PFSK-1 (cell line): ENCODE results near the gene STX17. TPM values are rescaled to one million over a fixed set of nuclear protein-coding genes. Genes with fewer than 3 reads are reported as not detected.

ENCODE experiments used
- FOXP2 ChIP-seq: optimal IDR thresholded peaks from 2 replicates; pipeline ENCODE3; 2011; ENCODE audit warnings: borderline replicate concordance, control low read depth, inconsistent platforms; ENCODE audit not compliant: insufficient read depth; ENCODE audit errors: extremely low read length, extremely low read depth
- POLR2AphosphoS5 ChIP-seq: IDR thresholded peaks from 2 replicates; pipeline ENCODE4 v1.6.1; 2012; ENCODE audit warnings: low read depth, mild to moderate bottlenecking, control low read depth, low read length, moderate library complexity
- SIN3A ChIP-seq: IDR thresholded peaks from 2 replicates; pipeline ENCODE4 v1.6.1; 2012; ENCODE audit warnings: mild to moderate bottlenecking, low read length, moderate library complexity, borderline replicate concordance; ENCODE audit not compliant: insufficient read depth
- TAF1 ChIP-seq: IDR thresholded peaks from 2 replicates; pipeline ENCODE4 v1.6.1; 2012; ENCODE audit warnings: low read length, control low read depth, borderline replicate concordance; ENCODE audit not compliant: insufficient read depth
- polyA plus RNA-seq: library from polyadenylated mRNA; unstranded; fragments of >200 nt; gene quantifications from one replicate; pipeline ENCODE4 v1.2.1, GENCODE V29; 2012; ENCODE audit warnings: low read depth, missing spikeins; ENCODE audit not compliant: insufficient read length
- TF ChIP-seq, protein P1 (sequence below), 2 experiments: IDR thresholded peaks; 2 replicates each; pipeline versions ENCODE4 v1.6.1 to v1.8.0; 2011 to 2012; ENCODE audit warnings: low read depth in 2 of 2, low read length in 2 of 2, control low read depth in 1 of 2, inconsistent platforms in 1 of 2, mild to moderate bottlenecking in 1 of 2, moderate library complexity in 1 of 2; ENCODE audit not compliant: insufficient read depth in 1 of 2

STX17 gene
- polyA plus RNA-seq, result 5.3 TPM

DNA sequence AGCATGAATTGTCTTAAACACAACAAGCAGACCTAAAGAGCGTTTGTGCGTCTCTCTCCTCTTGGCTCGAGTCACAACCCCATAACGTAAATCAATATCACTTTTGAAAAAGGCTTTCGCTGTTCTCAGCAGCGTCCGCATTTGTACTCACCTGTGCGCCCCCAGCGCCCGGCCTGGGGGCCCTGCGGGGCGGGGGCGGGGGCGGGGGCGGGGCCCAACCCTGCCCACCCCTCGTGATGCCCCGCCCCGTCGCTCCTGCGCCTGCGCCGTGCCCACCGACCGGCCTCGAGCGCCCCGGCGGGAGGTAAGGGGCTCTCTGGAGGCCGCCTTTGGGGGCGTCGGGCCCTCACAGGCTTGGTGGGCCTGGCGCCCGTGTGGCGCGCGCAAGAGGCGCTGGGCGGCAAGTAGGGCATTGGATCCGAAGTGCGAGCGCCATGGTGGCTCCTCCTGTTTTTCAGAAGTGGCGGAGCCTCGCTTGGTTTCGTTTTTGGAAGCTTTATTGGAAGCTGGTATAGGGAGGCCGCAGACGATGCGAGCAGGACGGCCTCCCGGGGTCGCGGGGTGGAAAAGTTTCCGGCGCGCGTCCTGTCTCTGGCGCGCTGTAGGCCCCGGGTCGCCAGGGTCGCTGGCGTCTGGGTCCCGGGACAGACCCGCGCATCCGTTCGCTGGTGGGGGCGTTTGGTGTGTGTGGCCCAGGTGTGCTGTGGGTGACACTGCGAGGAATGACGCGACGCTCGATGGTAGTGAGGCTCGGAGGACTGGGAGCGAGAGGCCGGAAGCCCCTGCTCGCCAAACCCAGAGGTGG, at the start of gene STX17:
STX17 (plus strand) TSS at position 252 of the 805 bp plus-strand sequence. CDS start 8,586 bp downstream, outside the sequence.
- TF ChIP-seq SIN3A (no peak), POLR2AphosphoS5 (peak; percentile 71), TAF1 (0 out of 2 replicates have a peak, but pooled peaks have one; percentile 26), FOXP2 (no peak)
- TF ChIP-seq, protein P1, sequence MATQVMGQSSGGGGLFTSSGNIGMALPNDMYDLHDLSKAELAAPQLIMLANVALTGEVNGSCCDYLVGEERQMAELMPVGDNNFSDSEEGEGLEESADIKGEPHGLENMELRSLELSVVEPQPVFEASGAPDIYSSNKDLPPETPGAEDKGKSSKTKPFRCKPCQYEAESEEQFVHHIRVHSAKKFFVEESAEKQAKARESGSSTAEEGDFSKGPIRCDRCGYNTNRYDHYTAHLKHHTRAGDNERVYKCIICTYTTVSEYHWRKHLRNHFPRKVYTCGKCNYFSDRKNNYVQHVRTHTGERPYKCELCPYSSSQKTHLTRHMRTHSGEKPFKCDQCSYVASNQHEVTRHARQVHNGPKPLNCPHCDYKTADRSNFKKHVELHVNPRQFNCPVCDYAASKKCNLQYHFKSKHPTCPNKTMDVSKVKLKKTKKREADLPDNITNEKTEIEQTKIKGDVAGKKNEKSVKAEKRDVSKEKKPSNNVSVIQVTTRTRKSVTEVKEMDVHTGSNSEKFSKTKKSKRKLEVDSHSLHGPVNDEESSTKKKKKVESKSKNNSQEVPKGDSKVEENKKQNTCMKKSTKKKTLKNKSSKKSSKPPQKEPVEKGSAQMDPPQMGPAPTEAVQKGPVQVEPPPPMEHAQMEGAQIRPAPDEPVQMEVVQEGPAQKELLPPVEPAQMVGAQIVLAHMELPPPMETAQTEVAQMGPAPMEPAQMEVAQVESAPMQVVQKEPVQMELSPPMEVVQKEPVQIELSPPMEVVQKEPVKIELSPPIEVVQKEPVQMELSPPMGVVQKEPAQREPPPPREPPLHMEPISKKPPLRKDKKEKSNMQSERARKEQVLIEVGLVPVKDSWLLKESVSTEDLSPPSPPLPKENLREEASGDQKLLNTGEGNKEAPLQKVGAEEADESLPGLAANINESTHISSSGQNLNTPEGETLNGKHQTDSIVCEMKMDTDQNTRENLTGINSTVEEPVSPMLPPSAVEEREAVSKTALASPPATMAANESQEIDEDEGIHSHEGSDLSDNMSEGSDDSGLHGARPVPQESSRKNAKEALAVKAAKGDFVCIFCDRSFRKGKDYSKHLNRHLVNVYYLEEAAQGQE (IDR thresholded peaks at IDR 0.05; ENCODE audit: insufficient read depth in 1 of 2, low read depth in 2 of 2, low read length in 2 of 2), result no peak

GRCh38 chr9:99858087-99858486, 48.4 kb upstream of the STX17 start:
- TF ChIP-seq SIN3A (no peak), FOXP2 (no peak), POLR2AphosphoS5 (no peak), TAF1 (no peak)
- TF ChIP-seq, protein P1 (IDR thresholded peaks at IDR 0.05; ENCODE audit: insufficient read depth in 1 of 2, low read depth in 2 of 2, low read length in 2 of 2), result no peak

DNA sequence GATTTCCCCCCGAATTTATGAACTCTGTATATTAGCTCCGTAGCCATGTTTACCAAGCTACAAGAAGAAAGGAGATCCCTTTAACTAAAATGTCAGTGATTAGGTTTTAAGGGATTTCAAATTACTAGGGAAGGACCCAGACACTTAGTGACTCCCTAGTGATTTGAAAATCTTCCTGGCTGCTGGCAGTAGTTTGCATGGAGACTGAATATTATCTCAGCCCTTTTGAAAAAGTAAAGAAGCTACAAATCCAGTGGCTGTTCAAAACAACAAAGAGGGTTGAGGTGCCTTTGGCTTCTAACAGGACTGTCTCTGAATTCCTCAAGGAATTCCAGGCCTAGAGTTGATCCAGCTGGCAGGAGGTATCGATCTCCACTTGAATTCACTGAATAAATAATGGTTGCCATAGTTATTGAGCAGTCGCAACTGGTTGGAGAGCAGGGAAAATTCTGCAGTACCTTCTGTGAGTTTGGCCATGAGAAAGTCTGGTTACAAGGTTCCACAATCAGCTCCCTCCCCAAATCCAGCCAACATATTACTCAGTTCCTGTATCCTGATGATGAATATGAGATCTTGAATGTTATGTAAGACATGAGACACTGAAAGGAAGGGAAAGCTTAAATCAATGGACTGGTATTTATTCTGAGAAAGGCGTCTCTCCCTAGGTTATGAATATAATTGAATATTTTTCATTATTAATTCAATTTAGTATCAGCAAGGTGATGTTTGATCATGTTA, 47.0 kb upstream of the STX17 start:
- TF ChIP-seq POLR2AphosphoS5 (no peak), SIN3A (no peak), TAF1 (no peak), FOXP2 (no peak)
- TF ChIP-seq, protein P1 (IDR thresholded peaks at IDR 0.05; ENCODE audit: insufficient read depth in 1 of 2, low read depth in 2 of 2, low read length in 2 of 2), result no peak

DNA sequence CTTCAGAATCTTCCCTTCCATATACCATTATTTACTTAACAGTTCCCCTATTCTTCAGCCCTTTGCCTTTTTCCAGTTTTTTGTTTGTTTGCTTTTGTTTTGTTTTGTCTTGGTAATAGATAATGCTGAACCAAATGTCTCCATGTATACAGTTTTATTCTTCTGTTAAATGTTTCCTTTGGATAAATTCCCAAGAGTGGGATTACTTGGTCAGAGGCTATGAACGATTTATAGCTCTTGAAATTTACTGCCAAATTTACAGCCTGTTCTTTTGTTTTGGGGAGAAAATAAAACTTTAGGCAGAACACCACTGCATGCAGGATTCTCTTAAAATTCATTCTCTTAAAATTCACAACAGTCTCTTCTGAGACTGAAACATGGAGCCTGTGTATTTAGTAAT, 46.2 kb upstream of the STX17 start:
- TF ChIP-seq TAF1 (no peak), FOXP2 (no peak), SIN3A (no peak), POLR2AphosphoS5 (no peak)
- TF ChIP-seq, protein P1 (IDR thresholded peaks at IDR 0.05; ENCODE audit: insufficient read depth in 1 of 2, low read depth in 2 of 2, low read length in 2 of 2), result no peak
